ENCODE results near the gene RAB18.

DNA sequence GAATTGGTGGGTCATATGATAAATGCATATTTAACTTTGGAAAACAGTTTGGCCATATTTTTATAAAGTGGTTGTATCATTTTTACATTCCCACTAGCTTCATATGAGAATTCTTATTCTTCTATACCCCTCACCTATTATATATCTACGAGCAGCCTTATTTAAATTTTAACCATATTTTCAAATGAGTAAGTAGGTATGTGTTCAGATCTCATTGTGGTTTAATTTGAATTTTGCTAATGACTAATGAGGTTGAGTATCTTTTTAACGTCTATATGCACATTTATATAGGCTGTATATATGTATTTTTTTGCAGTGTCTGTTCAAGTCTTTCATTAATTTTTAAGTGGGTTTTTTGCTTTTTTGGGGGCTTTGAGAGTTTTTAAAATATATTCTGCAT lies 14.2 kb downstream of the RAB18 start:
- TF ChIP-seq, protein P1, sequence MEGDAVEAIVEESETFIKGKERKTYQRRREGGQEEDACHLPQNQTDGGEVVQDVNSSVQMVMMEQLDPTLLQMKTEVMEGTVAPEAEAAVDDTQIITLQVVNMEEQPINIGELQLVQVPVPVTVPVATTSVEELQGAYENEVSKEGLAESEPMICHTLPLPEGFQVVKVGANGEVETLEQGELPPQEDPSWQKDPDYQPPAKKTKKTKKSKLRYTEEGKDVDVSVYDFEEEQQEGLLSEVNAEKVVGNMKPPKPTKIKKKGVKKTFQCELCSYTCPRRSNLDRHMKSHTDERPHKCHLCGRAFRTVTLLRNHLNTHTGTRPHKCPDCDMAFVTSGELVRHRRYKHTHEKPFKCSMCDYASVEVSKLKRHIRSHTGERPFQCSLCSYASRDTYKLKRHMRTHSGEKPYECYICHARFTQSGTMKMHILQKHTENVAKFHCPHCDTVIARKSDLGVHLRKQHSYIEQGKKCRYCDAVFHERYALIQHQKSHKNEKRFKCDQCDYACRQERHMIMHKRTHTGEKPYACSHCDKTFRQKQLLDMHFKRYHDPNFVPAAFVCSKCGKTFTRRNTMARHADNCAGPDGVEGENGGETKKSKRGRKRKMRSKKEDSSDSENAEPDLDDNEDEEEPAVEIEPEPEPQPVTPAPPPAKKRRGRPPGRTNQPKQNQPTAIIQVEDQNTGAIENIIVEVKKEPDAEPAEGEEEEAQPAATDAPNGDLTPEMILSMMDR (IDR thresholded peaks at IDR 0.05 in 8 of 11, conservative IDR thresholded peaks at IDR 0.05 in 3 of 11): no peak
- TF ChIP-seq POLR2AphosphoS5 (IDR thresholded peaks at IDR 0.05): no peak
- no peak for TF ChIP-seq POLR2A (IDR thresholded peaks at IDR 0.05)

Data from spleen (tissue), 7 donors.